ENCODE results near the gene KIAA1671.
"Not testable (repeated sequence)": the region's sequence is repeated elsewhere in the genome, so short reads cannot be mapped to it uniquely, and the experiment has no call there.

The KIAA1671 gene

GRCh38 chr22:25172153-25172552, 219.6 kb downstream of the KIAA1671 start:
- no peak for DNase-seq (ENCODE audit: low read depth)

- DNase-seq (ENCODE audit: low read depth) = no peak
Measured at GRCh38 chr22:25174156-25174887, 221.8 kb downstream of the KIAA1671 start.

GRCh38 chr22:25174888-25175411, 222.4 kb downstream of the KIAA1671 start:
- DNase-seq (ENCODE audit: low read depth) = no peak

- no peak for DNase-seq (ENCODE audit: low read depth)
Measured at GRCh38 chr22:25176175-25176574, 223.7 kb downstream of the KIAA1671 start.

GRCh38 chr22:25176799-25177198, 224.3 kb downstream of the KIAA1671 start:
- DNase-seq (ENCODE audit: low read depth) = no peak

- DNase-seq (ENCODE audit: low read depth) = no peak
Measured at GRCh38 chr22:25177226-25177625, 224.7 kb downstream of the KIAA1671 start.

GRCh38 chr22:25177895-25178294, 225.4 kb downstream of the KIAA1671 start:
- no peak for DNase-seq (ENCODE audit: low read depth)

- DNase-seq (ENCODE audit: low read depth) = not testable (repeated sequence)
Measured at GRCh38 chr22:25178348-25178747, 225.8 kb downstream of the KIAA1671 start.

- DNase-seq (ENCODE audit: low read depth) = not testable (repeated sequence)
Measured at GRCh38 chr22:25178869-25179631, 226.5 kb downstream of the KIAA1671 start.

- DNase-seq (ENCODE audit: low read depth) = no peak
Measured at GRCh38 chr22:25182131-25183110, 229.9 kb downstream of the KIAA1671 start.

- DNase-seq (ENCODE audit: low read depth) = no peak
Measured at GRCh38 chr22:25183949-25184619, 231.6 kb downstream of the KIAA1671 start.

- DNase-seq (ENCODE audit: low read depth) = no peak
Measured at GRCh38 chr22:25186140-25186539, 233.6 kb downstream of the KIAA1671 start.

- DNase-seq (ENCODE audit: low read depth) = no peak
Measured at GRCh38 chr22:25187469-25187868, 235.0 kb downstream of the KIAA1671 start.

- no peak for DNase-seq (ENCODE audit: low read depth)
Measured at GRCh38 chr22:25192406-25192805, 239.9 kb downstream of the KIAA1671 start.

GRCh38 chr22:25193130-25193529, 240.6 kb downstream of the KIAA1671 start:
- DNase-seq (ENCODE audit: low read depth) = no peak

- DNase-seq (ENCODE audit: low read depth) = no peak
Measured at GRCh38 chr22:25193548-25193947, 241.0 kb downstream of the KIAA1671 start.

- DNase-seq (ENCODE audit: low read depth) = no peak
Measured at GRCh38 chr22:25196326-25196725, 243.8 kb downstream of the KIAA1671 start.

GRCh38 chr22:25197340-25197739, 244.8 kb downstream of the KIAA1671 start:
- DNase-seq (ENCODE audit: low read depth) = no peak

GRCh38 chr22:25199731-25200520, 247.4 kb downstream of the KIAA1671 start, which contains the start of gene CRYBB3:
CRYBB3 (plus strand) TSS chr22:25199858; CDS start chr22:25201397, 1,539 bp downstream.
- DNase-seq (ENCODE audit: low read depth) = no peak

- DNase-seq (ENCODE audit: low read depth) = no peak
Measured at GRCh38 chr22:25200967-25201366, 248.5 kb downstream of the KIAA1671 start.

Data from amniotic epithelial cell (primary cell).